ENCODE data around the gene HEATR5A.

The HEATR5A gene

GRCh38 chr14:31428011-31428410, 7.7 kb upstream of the HEATR5A start:
- TF ChIP-seq FOXP2 (optimal IDR thresholded peaks at IDR 0.05; ENCODE audit: borderline replicate concordance, extremely low read depth, extremely low read length, insufficient read depth) = no peak

- TF ChIP-seq REST (IDR thresholded peaks at IDR 0.05; ENCODE audit: insufficient read depth in 1 of 2, low read depth in 2 of 2, low read length in 2 of 2) = no peak
- no peak for TF ChIP-seq POLR2AphosphoS5 (IDR thresholded peaks at IDR 0.05; ENCODE audit: low read depth, low read length)
- TF ChIP-seq SIN3A (IDR thresholded peaks at IDR 0.05; ENCODE audit: borderline replicate concordance, insufficient read depth, low read length) = no peak
- no peak for TF ChIP-seq FOXP2 (optimal IDR thresholded peaks at IDR 0.05; ENCODE audit: borderline replicate concordance, extremely low read depth, extremely low read length, insufficient read depth)
These were observed 6.3 kb upstream of the HEATR5A start for GRCh38 chr14:31426663-31427062.

- TF ChIP-seq SIN3A (IDR thresholded peaks at IDR 0.05; ENCODE audit: borderline replicate concordance, insufficient read depth, low read length) (no peak), REST (IDR thresholded peaks at IDR 0.05; ENCODE audit: insufficient read depth in 1 of 2, low read depth in 2 of 2, low read length in 2 of 2) (no peak), POLR2AphosphoS5 (IDR thresholded peaks at IDR 0.05; ENCODE audit: low read depth, low read length) (no peak), TAF1 (IDR thresholded peaks at IDR 0.05; ENCODE audit: borderline replicate concordance, insufficient read depth, low read length) (no peak), FOXP2 (optimal IDR thresholded peaks at IDR 0.05; ENCODE audit: borderline replicate concordance, extremely low read depth, extremely low read length, insufficient read depth) (no peak)
These were observed 5.6 kb upstream of the HEATR5A start for GRCh38 chr14:31425905-31426304.

- TF ChIP-seq POLR2AphosphoS5 (IDR thresholded peaks at IDR 0.05; ENCODE audit: low read depth, low read length) = no peak
These were observed 850 bp upstream of the HEATR5A start for GRCh38 chr14:31421200-31421599.

- no peak for TF ChIP-seq REST (IDR thresholded peaks at IDR 0.05; ENCODE audit: insufficient read depth in 1 of 2, low read depth in 2 of 2, low read length in 2 of 2)
- TF ChIP-seq TAF1 (IDR thresholded peaks at IDR 0.05; ENCODE audit: borderline replicate concordance, insufficient read depth, low read length) = no peak
These were observed 407 bp downstream of the HEATR5A start for GRCh38 chr14:31419967-31420318.

- no peak for TF ChIP-seq TAF1 (IDR thresholded peaks at IDR 0.05; ENCODE audit: borderline replicate concordance, insufficient read depth, low read length)
- no peak for TF ChIP-seq FOXP2 (optimal IDR thresholded peaks at IDR 0.05; ENCODE audit: borderline replicate concordance, extremely low read depth, extremely low read length, insufficient read depth)
These were observed 977 bp downstream of the HEATR5A start for GRCh38 chr14:31419179-31419966.

GRCh38 chr14:31418440-31418839, 1.9 kb downstream of the HEATR5A start:
- TF ChIP-seq REST (IDR thresholded peaks at IDR 0.05; ENCODE audit: insufficient read depth in 1 of 2, low read depth in 2 of 2, low read length in 2 of 2) (no peak), POLR2AphosphoS5 (IDR thresholded peaks at IDR 0.05; ENCODE audit: low read depth, low read length) (no peak), FOXP2 (optimal IDR thresholded peaks at IDR 0.05; ENCODE audit: borderline replicate concordance, extremely low read depth, extremely low read length, insufficient read depth) (no peak), TAF1 (IDR thresholded peaks at IDR 0.05; ENCODE audit: borderline replicate concordance, insufficient read depth, low read length) (no peak)
